ENCODE data around the gene ZBTB17. TPM values are rescaled to one million over a fixed set of nuclear protein-coding genes. Genes with fewer than 3 reads are reported as not detected.

ZBTB17 gene
- total RNA-seq, 2 experiments from 2014 or later = 44.1 to 45.7 TPM

GRCh38 chr1:15966956-15967344, 9.0 kb downstream of the ZBTB17 start:
- H3K27ac Mint-ChIP-seq = peak overlapping the region; percentile 99
- no peak overlapping the region for H3K4me3 Mint-ChIP-seq
- no peaks in the 10 kb centered on the region for H3K27me3 Mint-ChIP-seq
- no peak for TF ChIP-seq CTCF (IDR thresholded peaks at IDR 0.05)
- DNase-seq = no peak
- CTCF ChIA-PET = interaction anchor here (0.8 to 1.0 kb wide), 2 partner anchors 8 to 40 kb away, joined by 3 to 4 read pairs; no protein-coding TSS in a partner anchor
- POLR2A ChIA-PET = interaction anchor here (1.4 to 4.4 kb wide), 3 partner anchors 9 to 17 kb away, joined by 5 to 50 read pairs (median 38); partner anchors contain the start of gene ZBTB17
- ATAC-seq = no peak
- intact Hi-C loops (cut with micrococcal nuclease) = loop anchor here (5.0 kb wide), 2 partner anchors 50 to 115 kb away; no protein-coding TSS in a partner anchor
- peaks cover 50% of the 10 kb centered on the region for H3K36me3 Mint-ChIP-seq (ENCODE audit: low read depth)
- H3K9me3 Mint-ChIP-seq = no peaks in the 10 kb centered on the region
- peaks cover 82% of the 10 kb centered on the region for H3K4me1 Mint-ChIP-seq (ENCODE audit: low read depth)

- intact Hi-C loops (cut with micrococcal nuclease) = loop anchor here (5.0 kb wide), 2 partner anchors 49 to 114 kb away; no protein-coding TSS in a partner anchor
- ATAC-seq = peak; percentile 75
- ChIA-PET POLR2A (interaction anchor here (0.7 to 4.4 kb wide), 11 partner anchors 9 to 401 kb away, joined by 3 to 50 read pairs (median 4); partner anchors contain the start of genes SPEN and ZBTB17), CTCF (interaction anchor here (0.7 to 1.3 kb wide), 7 partner anchors 8 to 119 kb away, joined by 3 to 7 read pairs (median 4); partner anchors contain the start of genes SPEN and ZBTB17)
- Mint-ChIP-seq H3K4me3 (peak overlapping the region; percentile 72), H3K27me3 (no peaks in the 10 kb centered on the region), H3K4me1 (ENCODE audit: low read depth) (peaks cover 86% of the 10 kb centered on the region), H3K27ac (peak overlapping the region; percentile 99), H3K36me3 (ENCODE audit: low read depth) (peaks cover 51% of the 10 kb centered on the region), H3K9me3 (no peaks in the 10 kb centered on the region)
- peak; percentile 96 for DNase-seq
- no peak for TF ChIP-seq CTCF (IDR thresholded peaks at IDR 0.05)
These were observed 9.6 kb downstream of the ZBTB17 start for GRCh38 chr1:15966081-15966955.

DNA sequence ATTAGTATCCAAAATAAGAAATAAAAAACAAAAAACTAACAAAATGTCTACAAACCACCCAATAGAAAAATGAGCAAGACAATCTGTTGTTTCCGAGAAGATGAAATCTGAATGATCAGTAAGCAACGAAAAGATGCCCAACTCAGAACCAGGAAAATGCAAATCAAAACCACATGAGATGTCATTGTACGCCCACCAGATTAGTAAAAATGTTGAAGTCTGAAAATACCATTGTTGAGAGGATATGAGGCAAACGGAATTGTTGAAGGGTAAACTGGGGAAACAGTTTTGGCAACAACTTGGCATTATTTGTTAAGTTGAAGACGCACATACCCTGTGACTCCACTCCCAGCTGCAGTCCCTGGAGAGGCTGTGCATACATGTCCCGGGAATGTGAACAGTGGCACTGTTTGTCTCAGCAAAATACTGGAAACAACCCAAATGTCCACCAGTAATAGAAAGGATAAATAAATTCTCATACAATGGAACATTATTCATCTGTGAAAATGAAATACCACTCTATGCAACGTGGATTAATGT, 10.6 kb downstream of the ZBTB17 start:
- Mint-ChIP-seq H3K9me3 (no peaks in the 10 kb centered on the region), H3K27me3 (no peaks in the 10 kb centered on the region), H3K27ac (peak overlapping the region; percentile 99), H3K36me3 (ENCODE audit: low read depth) (peaks cover 48% of the 10 kb centered on the region), H3K4me3 (peak overlapping the region; percentile 72), H3K4me1 (ENCODE audit: low read depth) (peaks cover 90% of the 10 kb centered on the region)
- no peak for TF ChIP-seq CTCF (IDR thresholded peaks at IDR 0.05)
- intact Hi-C loops (cut with micrococcal nuclease) = loop anchor here (2.0 to 5.0 kb wide), 4 partner anchors 14 to 130 kb away; no protein-coding TSS in a partner anchor
- ChIA-PET POLR2A (interaction anchor here (0.6 to 4.4 kb wide), 10 partner anchors 10 to 132 kb away, joined by 3 to 50 read pairs (median 4); partner anchors contain the start of genes SPEN and ZBTB17), CTCF (interaction anchor here (1.0 to 1.8 kb wide), 6 partner anchors 9 to 118 kb away, joined by 4 to 7 read pairs (median 5); partner anchors contain the start of genes SPEN and ZBTB17)
- ATAC-seq (peak; percentile 19), DNase-seq (peak; percentile 54)

- peaks cover 97% of the 10 kb centered on the region for H3K4me1 Mint-ChIP-seq (ENCODE audit: low read depth)
- ATAC-seq (peak; percentile 27), DNase-seq (no peak)
- H3K4me3 Mint-ChIP-seq = peak overlapping the region; percentile 62
- ChIA-PET CTCF (interaction anchor here (0.7 to 1.8 kb wide), 5 partner anchors 11 to 63 kb away, joined by 3 to 7 read pairs (median 4); no protein-coding TSS in a partner anchor), POLR2A (interaction anchor here (0.6 to 4.4 kb wide), 7 partner anchors 12 to 130 kb away, joined by 3 to 50 read pairs (median 4); partner anchors contain the start of genes SPEN and ZBTB17)
- TF ChIP-seq CTCF (IDR thresholded peaks at IDR 0.05) = no peak
- peaks cover 38% of the 10 kb centered on the region for H3K36me3 Mint-ChIP-seq (ENCODE audit: low read depth)
- intact Hi-C loops (cut with micrococcal nuclease) = loop anchor here (2.0 kb wide), 2 partner anchors 13 to 129 kb away; no protein-coding TSS in a partner anchor
- peak overlapping the region; percentile 99 for H3K27ac Mint-ChIP-seq
- H3K9me3 Mint-ChIP-seq = no peaks in the 10 kb centered on the region
- no peaks in the 10 kb centered on the region for H3K27me3 Mint-ChIP-seq
These were observed 11.8 kb downstream of the ZBTB17 start for GRCh38 chr1:15963968-15964648.
